IPS-18a (cell line): Measurements from ENCODE around the gene OR51V1.
"Not testable (repeated sequence)": the region's sequence is repeated elsewhere in the genome, so short reads cannot be mapped to it uniquely, and the experiment has no call there.

ENCODE experiments used
- H3K27ac ChIP-seq: one replicate; pipeline ENCODE4 v1.5.1; 2013; ENCODE audit warnings: low read length
- H3K27me3 ChIP-seq: one replicate; pipeline ENCODE4 v1.6.1; 2013; ENCODE audit warnings: mild to moderate bottlenecking, low read length; ENCODE audit not compliant: control insufficient read depth, insufficient read depth
- H3K36me3 ChIP-seq: one replicate; pipeline ENCODE4 v1.6.1; 2013; ENCODE audit warnings: low read depth, low read length; ENCODE audit not compliant: control insufficient read depth
- H3K4me1 ChIP-seq: one replicate; pipeline ENCODE4 v1.6.1; 2013; ENCODE audit warnings: low read depth, low read length; ENCODE audit not compliant: control insufficient read depth
- H3K4me3 ChIP-seq: one replicate; pipeline ENCODE4 v1.5.1; 2013; ENCODE audit warnings: low read length
- H3K9ac ChIP-seq: one replicate; pipeline ENCODE4 v1.6.1; 2013; ENCODE audit warnings: mild to moderate bottlenecking, low read length, moderate library complexity
- H3K9me3 ChIP-seq: one replicate; pipeline ENCODE4 v1.6.1; 2013; ENCODE audit warnings: low read depth, low read length; ENCODE audit not compliant: control insufficient read depth

The OR51V1 gene

GRCh38 chr11:5198285-5198684, 2.2 kb downstream of the OR51V1 start:
- H3K36me3 ChIP-seq: no peaks in the 10 kb centered on the region
- H3K9me3 ChIP-seq: no peaks in the 10 kb centered on the region
- H3K4me1 ChIP-seq: peaks cover 7% of the 10 kb centered on the region
- no peaks in the 10 kb centered on the region for H3K27me3 ChIP-seq
- no peak overlapping the region for H3K4me3 ChIP-seq
- H3K9ac ChIP-seq: no peak overlapping the region
- H3K27ac ChIP-seq: no peak overlapping the region

GRCh38 chr11:5197536-5197935, 2.9 kb downstream of the OR51V1 start:
- H3K4me3 ChIP-seq: no peak overlapping the region
- no peak overlapping the region for H3K9ac ChIP-seq
- no peaks in the 10 kb centered on the region for H3K36me3 ChIP-seq
- peaks cover 7% of the 10 kb centered on the region for H3K4me1 ChIP-seq
- no peaks in the 10 kb centered on the region for H3K27me3 ChIP-seq
- no peak overlapping the region for H3K27ac ChIP-seq
- no peaks in the 10 kb centered on the region for H3K9me3 ChIP-seq

GRCh38 chr11:5196731-5197130, 3.8 kb downstream of the OR51V1 start:
- Histone ChIP-seq H3K4me1 (peaks cover 7% of the 10 kb centered on the region), H3K9ac (no peak overlapping the region), H3K9me3 (no peaks in the 10 kb centered on the region), H3K27ac (no peak overlapping the region), H3K4me3 (no peak overlapping the region), H3K36me3 (no peaks in the 10 kb centered on the region), H3K27me3 (no peaks in the 10 kb centered on the region)

- Histone ChIP-seq H3K4me3 (no peak overlapping the region), H3K9ac (no peak overlapping the region), H3K27me3 (no peaks in the 10 kb centered on the region), H3K36me3 (no peaks in the 10 kb centered on the region), H3K9me3 (no peaks in the 10 kb centered on the region), H3K4me1 (peaks cover 7% of the 10 kb centered on the region), H3K27ac (no peak overlapping the region)
Observed at GRCh38 chr11:5196067-5196466, 4.4 kb downstream of the OR51V1 start.

GRCh38 chr11:5192738-5193137, 7.7 kb downstream of the OR51V1 start:
- Histone ChIP-seq H3K27me3 (no peaks in the 10 kb centered on the region), H3K27ac (no peak overlapping the region), H3K9me3 (no peaks in the 10 kb centered on the region), H3K4me1 (peaks cover 7% of the 10 kb centered on the region), H3K9ac (no peak overlapping the region), H3K36me3 (no peaks in the 10 kb centered on the region), H3K4me3 (no peak overlapping the region)

GRCh38 chr11:5188201-5188600, 12.3 kb downstream of the OR51V1 start:
- H3K36me3 ChIP-seq: no peaks in the 10 kb centered on the region
- H3K9ac ChIP-seq: no peak overlapping the region
- no peak overlapping the region for H3K4me3 ChIP-seq
- no peak overlapping the region for H3K27ac ChIP-seq
- no peaks in the 10 kb centered on the region for H3K4me1 ChIP-seq
- no peaks in the 10 kb centered on the region for H3K27me3 ChIP-seq
- no peaks in the 10 kb centered on the region for H3K9me3 ChIP-seq

GRCh38 chr11:5178046-5178837, 22.2 kb downstream of the OR51V1 start:
- H3K36me3 ChIP-seq: no peaks in the 10 kb centered on the region
- no peak overlapping the region for H3K4me3 ChIP-seq
- H3K9ac ChIP-seq: no peak overlapping the region

GRCh38 chr11:5174934-5175333, 25.5 kb downstream of the OR51V1 start:
- Histone ChIP-seq H3K27me3 (no peaks in the 10 kb centered on the region), H3K9ac (no peak overlapping the region), H3K27ac (no peak overlapping the region), H3K4me3 (no peak overlapping the region), H3K36me3 (no peaks in the 10 kb centered on the region), H3K9me3 (no peaks in the 10 kb centered on the region), H3K4me1 (no peaks in the 10 kb centered on the region)

More at GRCh38 chr11:5178046-5178837, 22.2 kb downstream of the OR51V1 start:
- Histone ChIP-seq H3K27ac (no peak overlapping the region), H3K9me3 (no peaks in the 10 kb centered on the region), H3K4me1 (no peaks in the 10 kb centered on the region), H3K27me3 (no peaks in the 10 kb centered on the region)

- H3K27me3 ChIP-seq: no peaks in the 10 kb centered on the region
Observed at GRCh38 chr11:5171856-5172255, 28.6 kb downstream of the OR51V1 start.

GRCh38 chr11:5165898-5166297, 34.6 kb downstream of the OR51V1 start:
- peaks cover 11% of the 10 kb centered on the region for H3K4me1 ChIP-seq
- H3K27me3 ChIP-seq, H3K36me3 ChIP-seq, H3K27ac ChIP-seq, H3K9me3 ChIP-seq, H3K9ac ChIP-seq, H3K4me3 ChIP-seq: not testable (repeated sequence)

More at GRCh38 chr11:5171856-5172255, 28.6 kb downstream of the OR51V1 start:
- Histone ChIP-seq H3K9me3 (no peaks in the 10 kb centered on the region), H3K9ac (no peak overlapping the region), H3K27ac (no peak overlapping the region), H3K4me1 (peaks cover 3% of the 10 kb centered on the region), H3K36me3 (no peaks in the 10 kb centered on the region), H3K4me3 (no peak overlapping the region)

- H3K4me1 ChIP-seq: peaks cover 11% of the 10 kb centered on the region
- H3K27me3 ChIP-seq, H3K9ac ChIP-seq, H3K9me3 ChIP-seq, H3K36me3 ChIP-seq, H3K27ac ChIP-seq, H3K4me3 ChIP-seq: not testable (repeated sequence)
Observed at GRCh38 chr11:5164807-5165206, 35.7 kb downstream of the OR51V1 start.

- not testable (repeated sequence) for H3K9ac ChIP-seq
Observed at GRCh38 chr11:5161045-5161444, 39.4 kb downstream of the OR51V1 start.

More at GRCh38 chr11:5161045-5161444, 39.4 kb downstream of the OR51V1 start:
- not testable (repeated sequence) for H3K9me3 ChIP-seq, H3K27me3 ChIP-seq, H3K27ac ChIP-seq, H3K4me1 ChIP-seq, H3K36me3 ChIP-seq, H3K4me3 ChIP-seq
